HG02571 (cell line): ENCODE data around the gene AOPEP.

Source experiments
- ATAC-seq: cut with Tn5 transposase; IDR thresholded peaks from one replicate; pipeline ENCODE4 v1.9.1; 2021; ENCODE audit warnings: mild to moderate bottlenecking, moderate library complexity; ENCODE audit not compliant: unreplicated experiment

Gene AOPEP

GRCh38 chr9:94717761-94718160 lies 8.7 kb upstream of the AOPEP start:
- no peak for ATAC-seq

- no peak for ATAC-seq
Measured at GRCh38 chr9:94718936-94719335, 7.6 kb upstream of the AOPEP start.

DNA sequence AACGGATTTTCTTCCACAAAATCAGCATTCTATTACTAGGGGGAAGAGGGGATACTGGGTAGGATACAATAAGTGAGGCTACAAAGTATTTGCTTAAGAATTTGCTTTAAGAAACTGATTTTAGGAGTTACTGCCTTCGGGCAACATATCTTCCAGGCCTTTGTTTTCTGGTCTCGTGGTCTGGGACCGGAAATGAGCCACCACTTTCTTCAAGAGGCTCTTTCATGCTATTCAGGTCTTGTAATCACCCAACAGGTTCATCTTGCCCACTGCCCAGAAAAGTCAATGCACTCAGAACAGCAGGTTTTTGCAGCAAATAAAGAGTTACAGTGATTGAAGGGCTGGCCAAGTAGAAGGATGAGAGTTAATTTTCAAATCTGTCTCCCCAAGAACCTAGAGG lies 6.6 kb upstream of the AOPEP start:
- no peak for ATAC-seq

GRCh38 chr9:94720846-94721549 lies 5.5 kb upstream of the AOPEP start:
- ATAC-seq, result no peak

- no peak for ATAC-seq
Measured at GRCh38 chr9:94721754-94722153, 4.7 kb upstream of the AOPEP start.

DNA sequence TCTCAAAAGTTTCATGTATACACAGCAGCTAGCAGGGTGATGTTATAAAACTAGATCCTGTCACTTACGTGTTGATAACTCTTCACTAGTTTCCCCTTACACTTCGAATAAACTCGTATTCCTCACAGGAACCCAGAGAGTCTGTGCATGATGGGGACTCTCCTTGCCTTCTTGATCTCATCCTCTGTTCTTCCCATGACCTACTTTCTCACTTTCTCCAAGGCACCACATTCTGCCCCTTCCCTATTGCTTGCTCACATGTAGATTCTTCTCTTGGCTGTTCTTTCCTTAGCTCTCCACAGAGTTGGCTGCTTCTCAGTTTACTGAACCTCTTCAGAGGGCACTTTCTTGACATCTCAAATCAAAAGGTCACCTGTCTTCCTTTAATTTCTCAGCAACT lies 1.2 kb upstream of the AOPEP start:
- ATAC-seq, result no peak

- ATAC-seq, result no peak
Measured at GRCh38 chr9:94728719-94729118, 2.2 kb downstream of the AOPEP start.

GRCh38 chr9:94729199-94729598 lies 2.7 kb downstream of the AOPEP start:
- no peak for ATAC-seq

GRCh38 chr9:94734054-94734754 lies 7.7 kb downstream of the AOPEP start:
- no peak for ATAC-seq

- no peak for ATAC-seq
Measured at GRCh38 chr9:94736759-94737158, 10.3 kb downstream of the AOPEP start.

DNA sequence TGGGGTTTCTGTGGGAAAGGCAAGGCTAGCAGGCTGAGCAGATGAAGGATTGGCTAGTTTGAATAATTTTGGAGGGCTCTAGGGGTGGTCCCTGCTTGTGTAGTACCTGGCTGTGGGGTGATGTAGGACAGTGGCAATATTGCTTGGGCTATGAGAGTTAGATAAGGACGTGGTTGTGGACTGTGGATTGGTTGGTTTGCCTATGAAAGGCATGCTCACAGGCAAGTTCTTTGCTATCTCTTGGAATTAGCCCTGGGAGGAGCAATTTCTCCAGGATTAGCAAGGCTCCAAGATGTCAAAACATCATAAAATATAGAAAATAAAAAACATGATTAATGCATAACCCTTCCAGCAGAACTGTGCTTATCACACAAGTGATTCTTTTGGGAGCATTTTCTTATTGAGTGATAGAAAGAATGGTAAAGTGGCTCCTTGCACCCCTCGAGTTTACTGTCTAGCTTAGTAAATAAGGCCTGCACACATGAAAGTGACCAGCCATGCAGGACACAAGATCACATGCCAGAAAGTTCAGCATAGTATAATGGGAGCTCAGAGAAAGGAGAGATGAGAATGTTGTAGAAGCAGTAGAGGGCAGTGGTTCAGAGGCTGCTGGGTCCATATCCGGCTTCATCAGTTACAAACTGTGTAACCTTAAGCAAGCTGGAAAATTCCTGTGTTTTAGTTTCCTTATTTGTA lies 13.8 kb downstream of the AOPEP start:
- no peak for ATAC-seq

DNA sequence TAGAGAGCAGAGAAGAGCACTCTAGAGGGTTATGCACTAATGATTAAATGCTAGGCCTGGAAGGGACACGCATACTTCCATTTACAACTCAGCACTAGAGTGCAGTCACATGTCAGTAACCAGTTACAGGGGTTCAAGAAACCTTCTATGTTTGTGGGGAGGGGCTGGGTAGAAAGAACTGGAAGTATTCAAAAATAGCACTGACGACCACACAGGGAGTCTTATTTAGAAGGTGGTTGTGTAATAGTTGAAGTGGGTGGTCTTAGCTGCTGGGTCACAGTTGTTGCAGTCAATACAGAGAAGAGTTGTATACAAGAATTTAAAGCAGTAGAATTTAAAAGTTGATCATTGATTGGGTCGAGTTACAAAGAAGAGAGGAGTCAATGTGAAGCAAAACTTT lies 15.4 kb downstream of the AOPEP start:
- ATAC-seq, result no peak

DNA sequence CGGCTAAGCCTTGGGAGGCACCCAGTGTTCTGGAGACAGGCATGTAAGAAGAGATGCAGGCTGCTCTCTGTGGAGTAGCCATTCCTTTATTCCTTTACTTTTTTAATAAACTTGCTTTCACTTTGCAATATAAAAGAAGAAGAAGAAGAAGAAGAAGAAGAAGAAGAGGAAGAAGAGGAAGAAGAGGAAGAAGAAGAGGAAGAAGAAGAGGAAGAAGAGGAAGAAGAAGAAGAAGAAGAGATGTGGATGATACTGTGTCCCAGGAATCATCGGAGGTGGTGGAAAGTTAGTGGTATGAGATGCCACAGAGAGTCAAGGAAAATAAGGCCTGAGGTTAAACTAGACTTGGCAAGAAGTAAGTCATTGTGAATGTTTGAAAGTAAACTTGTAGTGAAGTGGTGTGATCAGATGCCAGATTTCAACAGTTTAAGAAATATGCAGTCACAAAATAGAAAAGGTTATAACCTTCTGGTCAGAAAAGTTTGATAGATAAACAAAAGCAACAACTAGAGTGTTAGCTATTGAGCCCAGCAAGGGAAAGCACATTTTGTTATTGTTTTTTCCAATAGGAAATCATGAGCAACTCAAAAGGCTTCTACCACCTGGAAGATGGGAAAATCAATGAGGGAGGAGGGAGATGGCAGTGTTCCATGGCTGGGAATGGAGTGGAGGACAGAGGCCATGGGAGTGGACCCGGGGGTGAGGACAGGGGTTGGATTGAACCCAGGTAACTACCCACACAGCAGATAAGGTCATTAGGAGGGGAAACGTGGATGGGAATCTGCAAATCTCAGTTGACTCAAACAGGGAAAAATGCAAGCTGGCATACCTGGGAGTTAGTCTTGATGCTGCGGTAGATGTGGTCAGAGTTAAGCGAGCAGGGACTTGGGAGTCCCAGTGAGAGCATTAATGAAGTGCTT lies 16.8 kb downstream of the AOPEP start:
- ATAC-seq, result no peak

- no peak for ATAC-seq
Measured at GRCh38 chr9:94745806-94746540, 19.5 kb downstream of the AOPEP start.

DNA sequence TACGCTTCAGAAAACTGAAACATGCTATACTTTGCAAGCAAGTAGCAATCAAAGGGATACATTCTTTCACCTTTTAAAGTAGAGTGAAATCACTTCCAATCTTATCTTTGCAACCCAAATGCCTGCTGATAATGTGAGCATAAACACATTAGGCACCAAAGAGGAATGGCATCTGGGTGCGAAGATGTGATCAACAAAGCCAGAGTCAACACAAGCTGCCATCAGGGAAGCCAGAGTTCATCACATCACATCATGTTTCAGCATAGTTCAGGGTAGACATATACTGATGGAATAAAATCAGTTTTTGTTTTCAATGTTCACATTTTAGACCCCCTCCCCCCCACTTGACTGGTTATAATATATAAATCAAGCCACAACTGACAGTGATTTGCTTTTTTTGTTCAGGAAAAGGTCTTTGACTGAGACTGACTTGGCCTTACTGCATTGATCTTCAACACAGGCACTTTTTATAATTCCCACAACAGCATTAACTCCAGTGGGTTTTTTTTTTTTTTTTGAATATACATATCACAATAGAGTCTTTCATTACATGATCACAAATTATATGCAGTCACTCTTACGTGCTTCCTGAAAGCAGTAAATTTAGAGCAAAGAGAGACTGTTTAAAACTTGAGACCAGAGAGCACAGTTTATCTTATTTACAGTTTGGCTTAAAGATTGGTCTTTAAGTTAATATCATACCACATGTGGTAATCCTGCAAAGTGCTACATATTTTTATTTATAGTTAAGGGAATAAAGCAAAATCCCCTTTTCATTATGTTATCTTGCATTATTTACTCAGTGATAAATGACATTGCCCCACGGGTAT lies 20.3 kb downstream of the AOPEP start:
- no peak for ATAC-seq

DNA sequence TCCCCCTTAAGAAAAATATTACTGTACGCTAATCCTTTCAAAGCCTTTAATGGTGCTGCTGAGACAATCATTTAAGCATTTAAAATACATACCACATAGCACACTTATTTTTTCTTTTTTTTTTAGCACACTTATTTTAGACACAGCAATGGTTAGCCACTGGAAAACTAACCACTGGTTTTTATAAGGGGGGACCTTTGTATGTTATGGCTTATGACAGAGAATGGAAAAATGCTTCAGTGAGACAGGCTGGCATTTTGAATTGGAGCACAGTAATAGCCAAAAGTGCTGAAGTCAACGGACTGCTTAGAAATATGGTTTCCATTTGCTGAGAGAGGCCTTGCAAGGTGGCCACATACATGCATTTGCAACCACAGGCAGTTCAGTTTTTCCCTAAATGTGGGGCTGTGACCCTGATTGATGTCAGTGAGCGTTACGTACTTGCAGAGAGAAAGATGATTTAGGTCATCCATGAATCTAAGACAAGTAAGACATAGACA lies 28.5 kb downstream of the AOPEP start:
- no peak for ATAC-seq

GRCh38 chr9:94757158-94757557 lies 30.7 kb downstream of the AOPEP start:
- no peak for ATAC-seq

DNA sequence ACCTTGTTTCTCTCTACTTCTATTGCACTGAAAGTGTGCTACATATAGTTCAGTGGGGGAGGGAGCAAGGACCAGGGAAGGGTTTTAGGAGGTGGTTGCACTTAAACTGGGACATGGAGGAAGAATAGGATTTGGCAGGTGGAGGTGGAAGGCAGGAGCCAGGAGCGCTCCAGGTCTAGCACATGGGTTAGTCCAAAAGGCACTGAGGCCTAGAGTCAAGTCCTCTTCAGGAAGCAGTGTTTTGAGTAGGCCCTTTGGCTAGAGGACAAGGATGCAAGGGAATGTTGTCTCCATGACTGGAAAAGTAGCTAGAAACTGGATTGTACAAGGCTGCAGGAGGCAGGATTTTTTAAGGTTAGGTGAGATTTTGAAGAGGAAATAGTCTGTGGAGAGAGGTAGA lies 31.5 kb downstream of the AOPEP start:
- ATAC-seq, result no peak

DNA sequence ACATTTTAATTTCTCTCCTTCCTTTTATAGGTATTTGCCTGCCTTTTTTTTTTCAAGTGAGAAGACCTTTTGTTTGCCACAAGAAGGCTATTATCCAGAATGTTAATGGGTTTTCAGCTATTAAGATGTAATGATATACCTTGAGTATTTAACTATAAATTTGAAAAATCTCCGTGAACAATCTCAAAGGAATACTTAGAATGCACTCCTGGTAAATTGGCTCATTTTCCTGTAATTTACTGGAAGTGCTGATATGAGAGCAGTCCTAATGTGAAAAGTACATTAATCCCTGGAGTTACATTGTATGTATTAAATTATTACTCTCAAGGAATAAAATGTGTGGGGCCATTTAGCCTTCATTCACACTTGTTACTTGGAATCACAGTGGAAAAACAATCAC lies 32.4 kb downstream of the AOPEP start:
- ATAC-seq, result no peak
